ENCODE results near the gene PREX1.
"Not testable (repeated sequence)": the region's sequence is repeated elsewhere in the genome, so short reads cannot be mapped to it uniquely, and the experiment has no call there.

The PREX1 gene

DNA sequence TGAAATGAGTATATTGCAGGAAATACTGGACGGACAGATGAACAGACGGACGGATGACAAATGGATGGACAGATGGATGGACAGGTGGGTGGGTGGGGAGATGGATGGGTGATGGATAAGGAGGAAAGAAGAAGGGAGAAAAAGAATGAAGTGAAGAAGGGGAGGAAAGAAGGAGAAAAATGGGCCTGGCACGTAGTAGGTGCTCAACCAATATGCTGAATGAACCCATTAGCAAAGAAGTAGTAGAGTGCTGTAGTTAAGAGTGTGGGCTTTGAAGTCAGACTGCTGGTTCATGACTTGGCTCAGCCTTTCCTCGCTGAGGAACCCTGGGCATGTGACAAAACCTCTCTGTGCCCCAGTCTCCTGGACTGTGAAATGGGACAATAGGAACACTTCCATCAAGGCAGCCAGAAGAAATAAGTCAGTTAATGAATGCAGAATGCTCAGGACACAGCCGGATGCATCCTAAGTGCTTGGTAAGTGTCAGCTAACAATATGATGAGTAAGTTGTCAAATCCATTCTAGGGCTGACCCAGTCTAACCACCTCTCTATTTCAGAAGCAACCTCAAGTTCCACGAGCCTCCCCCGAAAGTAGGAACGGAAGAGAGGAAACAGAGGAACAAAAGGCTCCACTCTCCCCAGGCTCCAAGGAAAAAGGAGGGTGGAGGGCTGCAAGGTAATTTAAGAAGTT, 37.9 kb downstream of the PREX1 start:
- DNase-seq = no peak

DNA sequence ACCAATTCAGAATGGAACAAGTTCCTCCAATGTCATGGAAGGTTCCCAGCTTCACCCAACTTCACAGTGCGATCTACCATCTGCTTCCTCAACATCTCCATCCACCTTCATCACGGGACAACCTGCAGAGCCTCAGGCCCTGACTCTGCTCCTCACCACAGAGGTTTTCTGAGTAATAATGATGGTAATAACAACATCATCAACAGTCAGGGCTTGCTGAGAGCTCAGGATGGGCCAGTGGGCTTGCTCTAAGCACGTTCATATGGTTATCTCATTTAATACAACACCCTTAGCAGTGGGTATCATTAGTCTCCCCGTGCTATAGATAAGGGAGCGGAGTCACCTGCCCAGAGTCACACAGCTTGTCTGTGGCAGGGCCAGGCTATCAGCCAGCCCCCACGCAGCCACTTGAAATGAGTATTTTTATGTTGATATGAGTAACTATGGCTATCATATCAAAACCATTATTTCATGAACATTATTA, 38.6 kb downstream of the PREX1 start:
- DNase-seq = no peak

DNA sequence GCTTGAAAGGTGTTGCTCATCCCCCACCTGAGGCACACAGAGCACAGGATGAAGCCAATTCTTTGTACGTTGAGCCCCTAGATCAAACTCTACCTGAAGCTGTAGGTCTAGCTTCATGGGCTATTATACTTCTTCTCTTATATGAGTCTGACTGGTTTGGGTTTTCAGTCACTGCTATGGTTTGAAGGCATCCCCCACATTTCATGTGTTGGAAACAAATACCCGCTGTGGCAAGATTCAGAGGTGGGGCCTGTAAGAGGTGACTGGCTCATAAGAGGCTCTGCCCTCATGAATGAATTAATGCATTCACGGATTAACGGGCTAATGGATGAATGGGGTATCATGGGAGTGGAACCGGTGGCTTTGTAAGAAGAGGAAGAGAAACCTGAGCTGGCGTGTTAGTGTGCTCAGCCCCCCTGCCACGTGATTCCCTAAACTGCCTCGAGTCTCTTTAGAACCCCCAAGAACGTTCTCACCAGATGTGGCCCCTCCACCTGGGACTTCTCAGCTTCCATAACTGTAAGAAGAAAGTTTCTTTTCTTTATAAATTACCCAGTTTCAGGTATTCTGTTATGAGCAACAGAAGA, 39.2 kb downstream of the PREX1 start:
- no peak for DNase-seq

DNA sequence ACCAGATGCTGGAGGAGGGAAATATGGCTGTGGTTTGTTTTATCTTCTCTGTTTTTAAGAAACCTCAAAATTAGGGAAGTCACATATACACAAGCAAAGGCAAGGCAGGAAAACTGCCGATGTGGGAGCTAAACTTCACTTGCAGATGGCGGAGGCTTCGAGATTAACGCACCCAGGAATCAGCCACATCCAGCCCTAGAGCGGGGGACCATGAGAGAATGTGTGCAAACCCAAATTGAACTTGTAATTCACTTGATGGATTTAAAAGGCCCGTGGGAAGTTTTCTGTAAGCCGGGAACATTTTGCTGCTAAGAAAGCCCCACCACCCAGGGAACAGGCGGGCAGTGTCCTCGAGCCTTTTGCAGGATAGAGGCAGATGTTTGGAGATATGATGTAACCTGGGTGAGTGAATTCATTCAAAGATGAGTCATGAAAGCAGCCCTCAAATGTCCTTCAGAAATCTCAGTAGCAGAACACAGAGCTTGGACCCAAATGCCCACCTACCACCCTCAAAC, 39.9 kb downstream of the PREX1 start:
- DNase-seq = no peak

DNA sequence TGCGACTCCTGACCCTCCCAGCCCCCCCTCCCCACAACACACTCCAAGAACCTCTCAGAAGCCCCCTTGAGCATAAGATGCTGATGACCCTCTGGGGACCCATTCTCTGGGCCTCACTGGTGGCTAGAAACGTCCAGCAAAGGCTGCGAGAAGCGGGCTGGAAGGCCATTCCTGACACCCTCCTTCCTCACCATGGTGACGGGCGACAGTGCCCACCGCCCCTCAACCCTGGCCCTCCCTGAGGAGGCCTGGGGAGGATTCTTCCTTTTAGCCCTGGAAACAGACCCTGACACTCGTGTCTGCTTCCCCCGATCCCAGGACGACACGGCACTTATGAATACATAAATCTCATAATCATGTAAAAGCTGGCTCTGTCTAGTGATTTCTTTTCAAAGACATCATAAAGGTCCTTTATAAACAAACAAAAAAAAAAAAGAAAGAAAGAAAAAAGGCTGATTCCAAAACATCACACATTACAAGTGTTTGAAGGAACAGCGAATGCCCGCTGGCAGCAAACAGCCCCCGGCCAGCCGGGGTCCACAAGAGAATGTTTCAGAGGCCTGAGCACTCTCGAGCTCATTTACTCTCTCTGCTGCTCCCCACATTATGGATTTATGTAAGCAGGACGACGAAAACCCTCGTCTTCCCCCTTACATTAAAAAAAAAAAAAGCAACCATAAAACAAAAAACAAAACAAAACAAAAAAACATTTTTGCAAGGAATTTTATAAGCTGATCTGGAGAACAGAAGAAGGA, 40.7 kb downstream of the PREX1 start:
- DNase-seq = no peak

DNA sequence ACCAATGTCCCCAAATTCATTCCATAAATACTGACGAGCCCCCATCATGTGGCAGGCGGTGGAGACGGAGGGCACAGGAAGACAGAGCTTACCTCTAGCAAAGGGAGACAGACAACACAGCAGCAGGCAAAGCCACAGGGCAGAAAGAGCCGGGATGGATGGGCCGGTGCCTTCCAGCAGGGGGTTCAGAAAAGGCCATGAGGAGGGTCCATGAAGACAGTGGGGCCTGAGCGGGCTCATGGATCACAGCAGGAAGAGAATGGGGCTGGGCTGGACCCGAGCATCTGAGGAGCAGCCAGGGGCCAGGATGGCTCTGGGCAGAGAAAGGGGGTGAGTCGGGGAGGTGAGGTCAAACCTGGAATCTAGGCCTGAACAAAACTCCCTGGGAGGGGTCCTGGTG, 42.0 kb downstream of the PREX1 start:
- no peak for DNase-seq

DNA sequence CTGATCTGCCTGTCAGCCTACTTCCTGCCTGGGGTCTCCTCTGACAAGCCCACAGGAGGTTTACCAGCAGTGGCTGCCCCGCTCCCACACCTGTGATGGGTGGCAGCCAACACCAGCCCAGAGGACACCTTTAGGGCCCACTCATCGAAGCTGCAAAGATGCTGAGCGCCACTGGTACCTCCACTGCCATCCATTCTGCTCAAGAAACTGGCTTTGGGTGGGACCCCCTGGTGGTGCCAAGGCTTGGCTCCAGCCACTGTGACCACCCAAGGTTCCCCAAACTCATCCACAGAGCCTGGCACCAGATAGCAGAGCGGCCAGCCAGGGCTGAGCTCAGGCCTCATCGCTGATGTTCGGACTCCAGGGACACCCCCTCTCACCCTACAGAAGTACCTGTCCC, 42.5 kb downstream of the PREX1 start:
- no peak for DNase-seq

DNA sequence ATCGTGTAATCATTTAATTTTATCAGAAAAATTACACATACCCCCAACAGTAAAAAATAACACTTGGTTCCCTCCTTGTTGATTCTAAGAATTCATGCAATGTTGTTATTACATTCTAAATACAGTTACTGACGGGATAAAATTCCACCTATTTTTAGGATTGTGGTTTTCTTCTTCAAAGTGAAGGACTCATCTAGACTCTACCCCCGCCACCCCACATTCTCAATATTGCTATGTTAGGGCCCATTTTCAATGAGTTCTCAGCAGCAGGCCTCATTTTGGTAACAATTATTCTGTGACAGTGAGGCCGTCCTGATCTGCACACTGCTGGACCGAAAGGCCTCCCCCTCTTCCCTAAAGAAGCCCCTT, 43.5 kb downstream of the PREX1 start:
- DNase-seq = no peak

DNA sequence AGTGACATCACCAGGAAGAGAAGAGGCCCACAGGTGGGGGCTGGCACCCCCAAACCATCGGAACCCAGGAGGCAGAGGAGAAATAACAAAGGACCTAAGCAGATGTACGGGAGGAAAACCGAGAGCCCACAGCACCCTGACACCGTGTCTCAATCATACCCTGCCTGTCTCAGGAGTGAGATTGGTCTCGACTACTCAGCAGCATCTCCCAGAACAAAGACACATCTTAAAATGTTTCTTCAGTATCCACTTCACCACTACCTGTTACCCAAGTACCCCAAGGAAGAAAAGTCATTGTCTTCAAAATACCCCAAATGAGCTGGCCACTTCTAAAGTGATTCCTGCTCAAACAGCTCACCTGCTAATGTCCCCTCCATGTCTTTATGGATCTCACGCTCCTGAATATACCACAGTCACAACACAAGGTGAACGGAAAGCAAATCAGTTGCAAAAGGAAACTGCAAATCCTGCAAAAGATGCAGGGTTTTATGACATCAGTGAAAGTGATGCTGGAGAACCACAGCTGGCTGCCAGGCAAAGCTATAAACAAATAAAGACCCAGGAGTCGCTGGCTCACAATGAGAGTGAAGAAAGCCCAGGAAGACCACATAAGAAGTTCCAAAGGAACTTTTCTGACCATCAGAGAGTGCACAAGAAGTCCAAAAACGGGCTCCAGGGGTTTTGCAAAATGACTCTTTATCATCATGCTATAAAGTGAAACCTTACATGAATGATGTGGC, 44.1 kb downstream of the PREX1 start:
- DNase-seq = no peak

DNA sequence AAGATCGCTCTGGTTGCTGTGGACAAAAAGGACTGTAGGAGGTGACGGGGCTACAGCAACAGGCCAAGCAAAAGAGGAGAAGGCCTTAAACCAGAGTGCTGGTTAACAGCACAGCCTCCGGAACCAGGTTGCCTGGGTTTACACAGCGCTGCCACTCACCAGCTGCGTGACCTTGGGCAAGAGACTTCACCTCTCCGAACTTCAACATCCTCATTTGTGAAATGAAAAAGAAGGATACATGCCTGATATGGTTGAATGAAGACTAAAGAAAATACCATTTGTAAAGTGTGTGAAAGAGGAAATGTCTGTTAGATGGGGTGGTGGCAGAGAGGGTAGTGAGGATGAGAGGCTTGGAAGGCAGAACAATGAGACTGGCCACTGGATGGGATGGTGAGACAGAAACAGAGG, 44.9 kb downstream of the PREX1 start:
- DNase-seq = no peak

DNA sequence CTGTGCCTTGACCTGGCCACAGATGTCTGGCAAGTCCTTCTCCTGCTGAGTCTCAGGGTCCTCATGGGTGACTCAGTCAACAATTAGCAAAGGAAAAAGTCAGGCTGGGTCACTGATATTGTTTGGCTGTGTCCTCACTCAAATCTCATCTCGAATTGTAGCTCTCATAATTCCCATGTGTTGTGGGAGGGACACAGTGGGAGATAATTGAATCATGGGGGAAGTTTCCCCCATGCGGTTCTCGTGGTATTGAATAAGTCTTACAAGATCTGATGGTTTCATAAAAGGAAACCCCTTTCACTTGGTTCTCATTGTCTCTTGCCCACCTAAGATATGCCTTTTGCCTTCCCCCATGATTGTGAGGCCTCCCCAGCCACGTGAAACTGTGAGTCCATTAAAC, 45.7 kb downstream of the PREX1 start:
- no peak for DNase-seq

DNA sequence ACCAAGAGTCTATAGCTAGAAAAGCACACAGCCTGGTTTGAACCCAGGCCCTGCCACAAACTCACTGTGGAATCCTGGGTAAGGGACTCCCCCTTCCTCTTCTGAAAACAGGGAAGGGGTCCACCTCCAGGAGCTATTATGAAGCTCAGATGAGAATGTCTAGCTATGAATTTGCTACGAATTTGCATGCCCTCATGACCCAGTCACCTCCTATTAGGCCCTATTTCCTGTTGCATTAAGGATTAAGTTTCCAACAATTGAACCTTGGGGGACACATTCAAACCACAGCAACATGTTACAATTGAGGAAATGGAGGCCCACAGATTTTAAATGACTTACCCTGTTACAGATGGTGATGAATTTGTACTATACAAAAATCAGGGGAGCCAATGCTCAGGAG, 46.2 kb downstream of the PREX1 start:
- no peak for DNase-seq

DNA sequence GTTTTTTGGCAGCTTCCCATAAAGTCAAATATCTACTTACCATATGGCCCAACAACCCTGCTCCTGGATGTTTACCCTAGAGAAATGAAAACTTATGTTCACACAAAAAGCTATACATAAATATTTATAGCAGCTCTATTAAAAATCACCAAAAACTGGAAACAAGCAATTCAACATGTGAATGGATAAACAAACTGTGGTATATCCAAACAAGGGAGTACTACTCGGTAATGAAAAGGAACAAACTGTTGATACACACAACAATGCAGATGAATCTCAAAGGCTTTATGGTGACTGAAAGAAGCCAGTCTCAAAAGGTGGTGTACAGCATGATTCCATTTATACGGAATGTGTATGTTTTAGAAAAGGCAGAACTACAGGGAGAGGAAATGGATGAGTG, 48.4 kb downstream of the PREX1 start:
- no peak for DNase-seq

DNA sequence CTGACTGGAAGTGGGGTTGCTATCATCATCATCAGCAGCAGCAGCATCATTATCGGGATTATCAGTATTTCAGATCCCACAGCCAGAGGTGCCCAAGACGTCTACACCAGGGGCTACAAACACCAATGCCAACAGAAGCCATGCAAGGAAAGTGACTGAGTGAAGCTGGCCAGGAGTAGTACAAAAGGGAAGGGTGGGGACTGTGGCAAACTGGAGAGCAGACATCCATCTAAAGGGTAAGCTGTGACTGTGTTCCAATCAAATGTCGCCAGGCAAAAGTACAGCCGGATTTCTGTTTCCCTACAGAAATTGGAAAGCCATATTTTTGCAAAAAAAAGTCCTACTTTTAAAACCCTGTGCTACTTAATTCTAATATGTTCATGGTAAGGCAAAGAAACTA, 50.0 kb downstream of the PREX1 start:
- DNase-seq = no peak

DNA sequence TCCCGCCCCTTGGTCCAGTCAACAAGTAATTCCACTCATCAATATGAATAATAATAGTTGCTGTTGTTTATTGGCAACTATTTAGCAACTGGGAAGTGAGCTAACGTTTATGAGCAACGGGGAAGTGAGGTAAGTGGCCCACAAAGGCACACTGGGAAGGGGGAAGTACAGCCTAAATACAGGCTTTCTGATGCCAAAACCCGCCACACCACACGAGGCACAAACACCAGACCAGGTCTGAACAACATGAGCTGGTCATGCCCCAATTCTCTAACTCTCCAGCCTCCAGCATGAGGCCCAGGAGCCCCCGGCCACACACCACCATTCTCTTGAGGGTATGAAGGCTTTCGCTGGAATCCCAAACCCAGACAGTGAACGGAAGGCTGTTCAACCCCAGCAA, 50.8 kb downstream of the PREX1 start:
- DNase-seq = peak in 1 of 2 donors; percentile 22

DNA sequence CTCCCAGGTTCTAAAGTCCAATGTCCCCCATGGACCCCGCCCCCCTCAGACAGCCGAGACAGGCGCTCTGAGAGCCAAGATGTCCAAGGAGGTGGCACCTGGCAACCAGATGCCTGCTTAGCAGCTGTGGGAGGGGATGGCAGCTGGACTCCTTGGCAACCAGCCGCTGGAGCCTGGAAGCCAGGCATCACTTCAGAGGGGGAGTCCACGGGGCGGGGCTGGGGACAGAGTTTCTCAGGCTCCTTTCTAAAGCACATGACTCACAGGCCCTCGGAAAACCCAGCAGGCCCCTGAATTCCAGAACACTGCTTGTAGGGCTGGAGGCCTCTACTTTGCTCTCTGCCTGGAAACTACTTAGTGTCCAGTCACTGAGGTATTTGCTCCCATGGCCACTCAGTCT, 51.5 kb downstream of the PREX1 start:
- DNase-seq = peak in 1 of 2 donors; percentile 29

DNA sequence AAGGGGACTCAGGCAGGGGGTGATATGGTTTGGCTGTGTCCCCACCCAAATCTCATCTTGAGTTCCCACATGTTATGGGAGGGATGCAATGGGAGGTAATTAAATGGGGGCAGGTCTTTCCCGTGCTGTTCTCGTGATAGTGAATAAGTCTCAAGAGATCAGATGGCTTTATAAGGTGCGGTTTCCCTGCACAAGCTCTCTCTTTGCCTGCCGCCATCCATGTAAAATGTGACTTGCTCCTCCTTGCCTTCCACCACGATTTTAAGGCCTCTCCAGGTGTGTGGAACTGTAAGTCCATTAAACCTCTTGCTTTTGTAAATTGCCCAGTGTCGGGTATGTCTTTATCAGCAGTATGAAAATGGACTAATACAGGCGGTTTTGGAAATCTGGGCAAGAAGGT, 52.3 kb downstream of the PREX1 start:
- DNase-seq = not testable (repeated sequence)

DNA sequence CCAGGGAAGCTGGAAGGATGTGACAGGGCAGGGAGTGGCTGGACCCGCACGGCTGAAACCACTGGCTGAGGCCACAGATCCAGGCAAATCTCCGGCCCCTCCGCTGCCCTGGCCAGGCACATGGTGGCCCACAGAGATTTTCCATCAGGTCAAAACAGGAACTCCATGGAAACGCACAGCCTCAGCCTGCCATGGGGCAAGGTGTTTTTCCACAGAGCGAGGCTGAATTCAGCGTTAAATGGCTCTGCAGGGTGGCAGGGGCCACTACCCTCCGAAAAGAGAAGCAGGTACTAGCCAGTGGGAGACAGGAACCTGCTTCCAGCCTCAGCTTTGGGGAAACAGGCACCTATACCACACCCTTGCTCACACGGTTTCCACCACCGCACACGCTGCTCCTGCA, 53.1 kb downstream of the PREX1 start:
- no peak for DNase-seq

DNA sequence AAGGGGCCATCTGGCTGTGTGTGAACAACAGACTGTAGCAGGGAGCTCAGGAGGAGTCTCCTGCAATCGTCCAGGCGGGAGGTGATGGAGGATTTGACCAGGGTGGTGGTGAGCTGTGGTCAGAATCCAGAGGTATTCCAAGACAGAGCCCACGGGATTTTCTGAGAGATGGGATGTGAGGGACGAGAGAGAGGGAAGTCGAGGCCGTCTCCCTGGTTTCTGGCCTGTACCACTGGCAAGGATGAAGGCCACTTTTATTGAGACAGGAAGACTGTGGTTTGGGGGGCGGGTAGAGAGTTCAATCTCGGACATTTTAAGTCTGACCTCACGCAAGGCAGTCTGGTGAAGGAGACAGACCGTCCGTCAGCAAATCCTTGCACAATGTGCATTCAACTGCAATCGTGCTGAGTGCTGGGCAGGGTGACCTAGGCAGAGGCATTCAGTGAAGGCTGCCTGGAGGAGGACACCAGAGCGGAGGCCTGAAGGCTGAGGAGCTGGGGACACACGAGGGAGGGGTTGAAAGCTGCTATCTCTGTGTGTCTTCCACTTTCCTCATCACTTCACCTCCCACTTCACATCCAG, 53.9 kb downstream of the PREX1 start:
- DNase-seq = peak in 1 of 2 donors; percentile 34

DNA sequence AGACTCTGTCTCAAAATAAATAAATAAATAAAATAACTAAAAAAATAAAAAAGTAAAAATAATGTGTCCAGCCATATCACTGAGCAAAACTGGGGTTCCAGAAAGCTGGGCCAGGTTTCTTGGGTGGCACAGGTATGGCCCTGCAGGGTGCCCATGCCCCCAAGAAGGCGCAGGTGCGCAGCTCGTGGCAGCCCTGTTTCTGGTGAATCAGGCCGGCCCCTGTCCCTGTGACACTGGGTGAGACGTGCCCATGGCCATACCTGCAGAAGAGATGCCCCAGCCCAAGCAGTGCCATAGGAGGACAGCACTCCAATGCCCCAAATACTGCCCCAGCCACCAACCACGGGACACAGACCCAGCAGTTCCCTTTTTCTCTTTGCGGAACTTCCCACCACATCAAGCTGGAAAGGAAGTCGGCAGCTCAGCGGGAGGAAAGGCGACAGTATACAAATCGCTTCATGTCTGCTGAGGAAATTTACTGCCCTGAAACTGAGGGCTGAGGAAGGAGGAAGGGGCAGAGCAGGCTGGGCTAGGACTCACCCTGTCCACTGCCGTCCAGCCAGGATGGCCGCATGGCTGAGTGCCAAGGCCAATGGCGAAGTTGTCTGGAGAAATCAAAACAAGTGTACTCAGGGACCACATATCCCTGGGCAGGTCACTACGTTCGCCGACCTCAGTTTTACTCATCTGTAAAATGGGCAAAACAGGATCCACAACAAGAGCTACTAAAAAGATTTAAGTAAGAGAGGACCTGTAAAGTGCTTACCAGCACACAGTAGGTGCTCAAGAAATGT, 55.4 kb downstream of the PREX1 start:
- DNase-seq = peak; percentile 21 to 51

DNA sequence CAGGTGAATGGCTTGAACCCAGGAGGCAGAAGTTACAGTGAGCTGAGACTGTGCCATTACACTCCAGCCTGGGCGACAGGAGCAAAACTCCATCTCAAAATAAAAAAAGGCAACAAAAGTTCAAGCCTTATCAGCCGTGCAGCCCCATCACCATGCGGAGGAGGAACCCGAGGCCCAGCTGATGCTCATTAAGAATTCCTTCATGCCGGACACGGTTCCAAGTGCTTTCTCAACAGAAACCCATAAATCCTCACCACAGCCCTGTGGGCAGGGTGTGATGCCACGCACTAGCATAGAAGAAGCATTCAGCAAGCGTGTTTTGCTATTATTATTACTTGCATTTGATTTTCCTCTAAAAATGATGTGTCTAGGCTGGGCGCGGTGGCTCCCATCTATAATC, 56.3 kb downstream of the PREX1 start:
- no peak for DNase-seq

Data from hippocampal formation (tissue), 2 donors.